MM.1S (cell line): ENCODE data around the gene DYRK1B.

Experiments
- DNase-seq: peaks from one replicate; pipeline ENCODE4 v3.0.0-alpha.2; 2015
- H2AFZ ChIP-seq: fragments of 300-600 bp; sonication (generic); 2 replicates; pipeline ENCODE4 v1.6.0; 2016; ENCODE audit warnings: antibody characterized with exemption, low read length
- H3F3A ChIP-seq: fragments of 300-600 bp; sonication (generic); 2 replicates; pipeline ENCODE4 v1.6.1; 2016; ENCODE audit warnings: mild to moderate bottlenecking, antibody characterized with exemption, low read length, moderate library complexity, mixed read lengths; ENCODE audit not compliant: insufficient read depth
- H3K27ac ChIP-seq: fragments of 300-600 bp; sonication (generic); 2 replicates; pipeline ENCODE4 v1.5.1; 2016; ENCODE audit warnings: mild to moderate bottlenecking, low read length
- H3K27me3 ChIP-seq: fragments of 300-600 bp; sonication (generic); replicated peaks from 2 replicates; pipeline ENCODE4 v1.6.0; 2016; ENCODE audit warnings: low read length; ENCODE audit not compliant: insufficient read depth
- H3K36me3 ChIP-seq: fragments of 300-600 bp; sonication (generic); replicated peaks from 2 replicates; pipeline ENCODE4 v1.6.1; 2016; ENCODE audit warnings: mild to moderate bottlenecking, low read length, mixed read lengths; ENCODE audit not compliant: insufficient read depth
- H3K4me1 ChIP-seq: fragments of 300-600 bp; sonication (generic); 2 replicates; pipeline ENCODE4 v1.6.1; 2016; ENCODE audit warnings: low read length, mixed read lengths
- H3K4me2 ChIP-seq: fragments of 300-600 bp; sonication (generic); 2 replicates; pipeline ENCODE4 v1.6.0; 2016; ENCODE audit warnings: low read depth, low read length
- H3K4me3 ChIP-seq: fragments of 300-600 bp; sonication (generic); 2 replicates; pipeline ENCODE4 v1.5.1; 2016; ENCODE audit warnings: low read length, mixed read lengths
- H3K79me2 ChIP-seq: fragments of 300-600 bp; sonication (generic); 2 replicates; pipeline ENCODE4 v1.6.1; 2016; ENCODE audit warnings: mixed run types, low read length, mixed read lengths
- H3K9ac ChIP-seq: fragments of 300-600 bp; sonication (generic); 2 replicates; pipeline ENCODE4 v1.6.1; 2016; ENCODE audit warnings: low read length, mixed read lengths
- H3K9me2 ChIP-seq: fragments of 300-600 bp; sonication (generic); replicated peaks from 2 replicates; pipeline ENCODE4 v1.6.1; 2016; ENCODE audit warnings: mild to moderate bottlenecking, low read length, mixed read lengths; ENCODE audit not compliant: insufficient read depth
- H3K9me3 ChIP-seq: fragments of 300-600 bp; sonication (generic); replicated peaks from 2 replicates; pipeline ENCODE4 v1.6.1; 2016; ENCODE audit warnings: mild to moderate bottlenecking, low read length, mixed read lengths; ENCODE audit not compliant: insufficient read depth
- H4K20me1 ChIP-seq: fragments of 300-600 bp; sonication (generic); 2 replicates; pipeline ENCODE4 v1.6.1; 2016; ENCODE audit warnings: mild to moderate bottlenecking, low read length, moderate library complexity, mixed read lengths; ENCODE audit not compliant: insufficient read depth
- EZH2 ChIP-seq: fragments of 300-600 bp; sonication (generic); optimal IDR thresholded peaks from 2 replicates; pipeline ENCODE3; 2017; ENCODE audit warnings: low read depth, mild to moderate bottlenecking, antibody characterized with exemption, low read length, mixed read lengths
- EZH2phosphoT487 ChIP-seq: fragments of 300-600 bp; sonication (generic); IDR thresholded peaks from 2 replicates; pipeline ENCODE4 v1.6.1; 2018; ENCODE audit warnings: antibody characterized with exemption, low read length
- TF ChIP-seq, protein P1 (sequence below): fragments of 300-600 bp; sonication (generic); IDR thresholded peaks from 2 replicates; pipeline ENCODE4 v1.5.1; 2016; ENCODE audit warnings: antibody characterized with exemption, low read length, mixed read lengths

Gene DYRK1B

DNA sequence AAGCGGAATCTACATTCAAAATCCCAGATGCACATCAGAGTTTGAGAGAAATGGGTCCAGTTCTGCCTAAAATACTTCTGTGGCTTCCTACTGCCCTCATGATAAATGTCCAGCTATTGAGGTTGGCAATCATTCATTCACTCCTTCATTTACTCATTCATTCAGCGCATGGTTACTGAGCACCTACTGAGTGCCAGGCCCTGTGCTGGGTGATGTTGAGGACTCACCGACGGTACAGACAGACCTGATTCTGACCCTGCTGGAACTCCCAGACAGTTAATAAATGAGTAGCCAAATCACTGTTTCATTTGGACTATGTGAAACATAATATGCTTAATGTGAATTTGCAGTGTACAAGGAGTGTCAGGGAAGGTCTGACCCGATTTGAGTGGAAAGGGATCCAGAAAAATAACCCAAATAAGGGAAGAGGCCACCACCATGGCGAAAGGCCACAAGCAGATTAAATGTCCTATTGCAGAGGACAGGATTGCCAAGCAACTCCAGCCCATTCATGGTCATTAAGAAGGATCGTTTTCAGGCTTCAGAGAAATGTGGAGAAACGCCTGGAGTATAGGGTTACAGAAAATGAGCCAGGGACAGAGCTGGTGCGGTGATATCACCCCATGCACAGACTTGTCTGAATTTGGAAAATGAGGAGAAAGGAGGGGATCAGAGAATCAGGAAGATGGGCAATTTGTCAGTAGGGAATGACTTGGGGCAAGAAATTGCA lies 20.5 kb downstream of the DYRK1B start:
- Histone ChIP-seq H3K4me3 (no peak overlapping the region), H3K4me1 (no peaks in the 10 kb centered on the region), H3K9me2 (no peaks in the 10 kb centered on the region), H4K20me1 (no peaks in the 10 kb centered on the region), H3K27me3 (no peaks in the 10 kb centered on the region), H2AFZ (no peak overlapping the region), H3F3A (no peaks in the 10 kb centered on the region), H3K9me3 (no peaks in the 10 kb centered on the region), H3K36me3 (no peaks in the 10 kb centered on the region), H3K27ac (no peak overlapping the region), H3K4me2 (no peak overlapping the region), H3K79me2 (no peaks in the 10 kb centered on the region), H3K9ac (no peak overlapping the region)
- DNase-seq: no peak
- TF ChIP-seq, protein P1, sequence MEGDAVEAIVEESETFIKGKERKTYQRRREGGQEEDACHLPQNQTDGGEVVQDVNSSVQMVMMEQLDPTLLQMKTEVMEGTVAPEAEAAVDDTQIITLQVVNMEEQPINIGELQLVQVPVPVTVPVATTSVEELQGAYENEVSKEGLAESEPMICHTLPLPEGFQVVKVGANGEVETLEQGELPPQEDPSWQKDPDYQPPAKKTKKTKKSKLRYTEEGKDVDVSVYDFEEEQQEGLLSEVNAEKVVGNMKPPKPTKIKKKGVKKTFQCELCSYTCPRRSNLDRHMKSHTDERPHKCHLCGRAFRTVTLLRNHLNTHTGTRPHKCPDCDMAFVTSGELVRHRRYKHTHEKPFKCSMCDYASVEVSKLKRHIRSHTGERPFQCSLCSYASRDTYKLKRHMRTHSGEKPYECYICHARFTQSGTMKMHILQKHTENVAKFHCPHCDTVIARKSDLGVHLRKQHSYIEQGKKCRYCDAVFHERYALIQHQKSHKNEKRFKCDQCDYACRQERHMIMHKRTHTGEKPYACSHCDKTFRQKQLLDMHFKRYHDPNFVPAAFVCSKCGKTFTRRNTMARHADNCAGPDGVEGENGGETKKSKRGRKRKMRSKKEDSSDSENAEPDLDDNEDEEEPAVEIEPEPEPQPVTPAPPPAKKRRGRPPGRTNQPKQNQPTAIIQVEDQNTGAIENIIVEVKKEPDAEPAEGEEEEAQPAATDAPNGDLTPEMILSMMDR: no peak
- no peak for TF ChIP-seq EZH2phosphoT487
- no peak for TF ChIP-seq EZH2

DNA sequence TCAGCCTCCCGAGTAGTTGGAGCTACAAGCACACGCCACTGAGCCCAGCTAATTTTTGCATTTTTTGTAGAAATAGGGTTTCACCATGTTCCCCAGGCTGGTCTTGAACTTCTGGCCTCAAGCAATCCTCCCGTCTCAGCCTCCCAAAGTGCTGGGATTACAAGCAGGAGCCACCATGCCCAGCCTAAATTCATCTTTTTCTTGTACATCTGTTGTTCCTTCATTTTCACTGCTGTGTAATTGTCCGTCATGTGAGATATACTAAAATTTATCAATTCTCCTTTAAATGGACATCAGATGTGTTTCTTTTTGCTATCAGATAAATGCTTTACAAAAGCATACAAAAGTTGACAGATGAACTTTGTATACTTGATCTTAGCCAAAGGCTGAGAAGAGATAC lies 22.9 kb downstream of the DYRK1B start:
- Histone ChIP-seq H3K4me3 (no peak overlapping the region), H3K9me3 (no peaks in the 10 kb centered on the region), H3K27ac (no peak overlapping the region), H3K9me2 (no peaks in the 10 kb centered on the region), H3K9ac (no peak overlapping the region), H2AFZ (no peak overlapping the region), H3K4me1 (no peaks in the 10 kb centered on the region), H3K4me2 (no peak overlapping the region), H3K79me2 (no peaks in the 10 kb centered on the region), H3K36me3 (no peaks in the 10 kb centered on the region), H3F3A (no peaks in the 10 kb centered on the region), H3K27me3 (no peaks in the 10 kb centered on the region), H4K20me1 (no peaks in the 10 kb centered on the region)
- DNase-seq: no peak
- TF ChIP-seq EZH2phosphoT487: no peak
- no peak for TF ChIP-seq EZH2
- TF ChIP-seq, protein P1: no peak

DNA sequence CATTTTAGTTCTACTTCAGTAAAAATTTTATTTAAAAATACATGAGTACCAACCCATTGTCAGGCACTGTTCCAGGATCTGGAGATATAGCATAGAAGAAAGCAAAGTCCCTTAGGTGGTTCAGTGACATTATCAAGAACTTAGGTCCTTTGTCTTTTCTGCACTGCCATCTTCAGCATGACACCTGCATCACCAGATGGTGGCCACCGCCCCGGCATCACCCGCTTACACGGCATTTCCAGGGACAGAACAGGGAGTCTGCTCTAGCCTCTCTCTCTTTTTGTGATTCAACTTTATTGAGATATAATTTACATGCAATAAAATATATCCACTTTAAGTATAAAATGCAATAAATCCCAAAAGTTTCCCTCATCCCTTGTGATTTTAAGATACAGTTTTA lies 23.5 kb downstream of the DYRK1B start:
- H3K9me3 ChIP-seq: no peaks in the 10 kb centered on the region
- H3K4me1 ChIP-seq: no peaks in the 10 kb centered on the region
- no peak overlapping the region for H2AFZ ChIP-seq
- no peak overlapping the region for H3K4me3 ChIP-seq
- H3K9me2 ChIP-seq: no peaks in the 10 kb centered on the region
- no peak overlapping the region for H3K4me2 ChIP-seq
- no peaks in the 10 kb centered on the region for H4K20me1 ChIP-seq
- H3K27me3 ChIP-seq: no peaks in the 10 kb centered on the region
- no peaks in the 10 kb centered on the region for H3F3A ChIP-seq
- TF ChIP-seq EZH2phosphoT487: no peak
- TF ChIP-seq, protein P1: peak; percentile 20; the same call in 1 of the 2 replicates
- H3K27ac ChIP-seq: no peak overlapping the region
- no peaks in the 10 kb centered on the region for H3K36me3 ChIP-seq
- no peak overlapping the region for H3K9ac ChIP-seq
- no peaks in the 10 kb centered on the region for H3K79me2 ChIP-seq
- peak; percentile 44 for DNase-seq
